ENCODE data around the gene TBX1.
"Not testable (repeated sequence)": the region's sequence is repeated elsewhere in the genome, so short reads cannot be mapped to it uniquely, and the experiment has no call there.

Gene TBX1

GRCh38 chr22:19765477-19766239 lies 5.1 kb downstream of the TBX1 start:
- DNase-seq, result no peak

GRCh38 chr22:19766240-19766510 lies 5.6 kb downstream of the TBX1 start:
- DNase-seq, result no peak

DNA sequence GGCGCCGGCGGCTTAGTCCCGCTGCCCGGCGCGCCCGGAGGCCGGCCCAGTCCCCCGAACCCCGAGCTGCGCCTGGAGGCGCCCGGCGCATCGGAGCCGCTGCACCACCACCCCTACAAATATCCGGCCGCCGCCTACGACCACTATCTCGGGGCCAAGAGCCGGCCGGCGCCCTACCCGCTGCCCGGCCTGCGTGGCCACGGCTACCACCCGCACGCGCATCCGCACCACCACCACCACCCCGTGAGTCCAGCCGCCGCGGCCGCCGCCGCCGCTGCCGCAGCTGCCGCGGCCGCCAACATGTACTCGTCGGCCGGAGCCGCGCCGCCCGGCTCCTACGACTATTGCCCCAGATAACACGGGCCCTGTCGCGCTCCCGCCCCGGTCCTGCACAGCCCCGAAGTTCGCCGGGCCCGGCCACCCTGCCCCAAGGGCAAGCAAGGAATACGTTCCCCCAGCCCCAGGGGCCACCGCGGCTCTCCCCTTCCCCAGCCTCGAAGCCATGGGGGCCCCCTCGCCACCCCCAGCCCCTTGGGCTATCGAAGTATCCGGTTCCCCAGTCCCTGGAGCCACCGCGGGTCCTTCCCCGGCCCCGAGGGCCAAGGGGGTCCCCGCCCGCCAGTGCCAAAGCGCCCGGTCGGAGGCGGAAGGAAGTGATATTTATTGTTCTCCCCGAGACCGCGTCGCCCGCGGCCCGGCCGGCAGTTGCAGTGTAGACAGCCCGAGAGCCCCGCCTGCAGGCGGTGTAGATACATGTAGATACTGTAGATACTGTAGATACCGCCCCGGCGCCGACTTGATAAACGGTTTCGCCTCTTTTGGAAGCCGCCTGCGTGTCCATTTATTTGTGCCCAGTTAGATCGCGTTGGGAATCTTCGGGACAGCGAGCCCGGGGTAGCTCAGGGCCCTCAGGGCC lies 6.2 kb downstream of the TBX1 start:
- DNase-seq, result peak; percentile 41 to 56

DNA sequence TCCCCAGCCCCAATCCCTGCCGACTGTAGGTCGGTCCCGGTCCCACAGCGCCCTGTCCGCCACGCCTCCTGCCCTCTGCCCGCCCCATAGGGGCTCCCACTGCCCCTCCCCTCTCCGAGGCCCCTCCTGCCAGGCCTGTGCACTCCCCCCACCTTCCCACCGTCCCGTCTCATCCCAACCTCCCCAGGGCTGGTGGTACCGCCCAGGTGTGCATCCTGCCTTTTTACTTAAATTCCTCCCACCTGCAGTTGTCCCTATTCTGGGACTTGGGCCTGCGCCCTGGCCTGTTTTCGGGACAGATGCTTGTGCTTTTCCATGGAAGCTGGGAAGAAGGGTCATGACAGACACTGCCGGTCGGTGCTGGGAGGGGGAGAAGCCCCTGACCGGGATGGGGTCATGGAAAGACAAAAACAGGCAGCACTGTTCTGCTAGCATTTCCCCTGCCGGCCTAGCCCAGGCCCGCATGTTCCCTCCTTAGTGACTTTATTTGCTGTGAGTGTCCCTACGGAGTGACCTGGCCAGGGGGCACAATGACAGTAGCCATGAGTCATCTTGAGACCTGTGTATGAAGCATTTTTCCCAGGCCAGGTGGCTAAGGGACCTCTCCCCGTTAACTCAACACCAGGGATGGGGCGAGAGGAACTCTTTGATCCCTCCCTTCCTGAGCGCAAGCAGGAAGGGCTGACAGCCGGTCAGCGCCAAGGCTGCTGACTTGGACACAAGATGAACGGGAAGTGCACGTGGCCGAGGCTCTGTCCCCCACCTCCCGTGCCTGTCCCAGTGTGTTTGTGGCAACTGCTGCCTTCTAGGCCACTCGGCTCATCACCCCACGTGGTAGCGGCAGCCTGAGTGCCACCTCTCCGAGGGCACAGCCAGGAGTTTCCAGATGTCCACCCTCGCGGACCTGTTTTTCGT lies 7.1 kb downstream of the TBX1 start:
- no peak for DNase-seq

- no peak for DNase-seq
Observed at GRCh38 chr22:19769393-19769715, 8.8 kb downstream of the TBX1 start.

- no peak for DNase-seq
Observed at GRCh38 chr22:19770349-19771220, 10.0 kb downstream of the TBX1 start.

- no peak for DNase-seq
Observed at GRCh38 chr22:19772422-19772672, 11.8 kb downstream of the TBX1 start.

DNA sequence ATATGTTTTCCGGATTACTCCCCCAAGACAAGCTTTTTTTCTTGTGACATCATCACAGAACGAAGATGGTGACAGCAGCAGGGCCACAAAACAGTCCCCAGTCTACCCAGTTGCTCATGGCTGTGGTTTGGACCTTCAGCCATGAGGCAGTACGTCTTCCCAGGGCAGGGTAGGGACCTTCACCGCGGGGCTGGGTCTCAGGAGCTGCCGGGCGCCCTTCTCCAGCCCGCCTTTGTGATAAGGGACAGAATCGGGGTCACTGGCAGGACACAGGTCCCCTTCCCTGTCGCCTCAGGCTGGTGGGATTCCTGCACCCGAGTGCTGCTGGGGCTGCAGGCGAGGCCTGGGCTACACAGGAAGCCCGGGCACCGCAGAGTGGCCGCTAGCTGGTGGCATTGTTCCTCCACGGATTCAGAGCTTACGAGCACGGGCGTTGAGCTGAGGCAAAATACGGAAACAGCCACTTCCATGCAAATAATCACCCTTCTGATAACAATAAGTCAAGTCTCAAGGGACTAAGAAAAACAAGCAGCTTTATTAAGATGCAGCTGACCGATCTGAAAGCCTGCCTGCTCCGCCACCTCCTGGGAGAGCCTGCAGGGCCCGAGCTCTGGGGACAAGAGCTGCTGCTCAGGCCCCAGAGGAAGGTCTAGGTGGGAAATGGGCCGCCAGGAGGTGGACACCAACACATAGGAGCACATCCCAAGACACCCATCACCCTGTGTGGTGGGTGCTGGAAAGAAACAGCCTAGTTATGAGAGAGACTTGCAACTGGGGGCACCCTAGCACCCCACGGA lies 12.3 kb downstream of the TBX1 start:
- DNase-seq, result no peak

DNA sequence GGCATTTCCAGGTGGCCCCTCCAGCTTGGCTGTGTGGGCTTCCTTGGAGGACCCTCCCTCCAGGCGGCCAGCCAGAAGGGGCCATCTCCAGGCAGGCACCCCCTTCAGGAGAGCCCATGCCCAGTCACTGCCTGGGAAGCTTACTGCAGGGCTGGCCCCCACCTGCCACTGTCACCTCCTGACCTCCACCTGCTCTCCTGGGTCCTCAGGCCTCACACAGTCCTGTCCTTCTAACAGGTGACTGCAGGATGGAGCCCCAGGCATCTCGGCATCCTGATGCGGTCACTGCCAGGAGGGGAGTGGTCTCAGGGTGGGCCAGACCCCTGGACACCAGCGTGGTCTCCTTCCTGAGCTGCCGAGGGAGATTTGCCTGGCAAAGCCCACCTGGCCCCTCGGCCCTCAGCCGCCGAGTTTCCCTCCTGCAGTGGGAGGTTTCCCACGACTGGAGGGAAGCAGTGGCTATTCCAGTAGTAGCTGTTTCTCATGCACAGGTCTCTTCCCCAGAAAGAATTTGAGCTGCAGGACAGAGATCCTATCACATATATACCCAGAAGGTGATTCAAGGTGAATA lies 13.0 kb downstream of the TBX1 start:
- no peak for DNase-seq

DNA sequence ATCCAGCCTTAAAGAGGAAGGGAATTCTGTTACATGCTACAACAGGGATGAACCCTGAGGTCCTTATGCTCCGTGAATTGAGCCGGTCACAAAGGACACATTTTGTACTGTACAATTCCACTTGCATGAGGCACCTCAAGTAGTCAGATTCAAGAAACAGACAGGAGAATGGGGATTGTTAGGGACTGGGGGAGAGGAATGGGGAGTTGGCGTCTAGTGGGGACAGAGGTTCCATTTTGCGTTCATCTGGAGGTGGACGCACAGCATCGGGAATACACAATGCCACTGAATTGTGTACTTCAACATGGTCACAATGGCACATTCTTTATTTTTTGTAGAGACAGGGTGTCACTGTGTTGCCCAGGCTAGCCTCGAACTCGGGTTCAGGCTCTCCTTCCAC lies 14.1 kb downstream of the TBX1 start:
- DNase-seq, result no peak

DNA sequence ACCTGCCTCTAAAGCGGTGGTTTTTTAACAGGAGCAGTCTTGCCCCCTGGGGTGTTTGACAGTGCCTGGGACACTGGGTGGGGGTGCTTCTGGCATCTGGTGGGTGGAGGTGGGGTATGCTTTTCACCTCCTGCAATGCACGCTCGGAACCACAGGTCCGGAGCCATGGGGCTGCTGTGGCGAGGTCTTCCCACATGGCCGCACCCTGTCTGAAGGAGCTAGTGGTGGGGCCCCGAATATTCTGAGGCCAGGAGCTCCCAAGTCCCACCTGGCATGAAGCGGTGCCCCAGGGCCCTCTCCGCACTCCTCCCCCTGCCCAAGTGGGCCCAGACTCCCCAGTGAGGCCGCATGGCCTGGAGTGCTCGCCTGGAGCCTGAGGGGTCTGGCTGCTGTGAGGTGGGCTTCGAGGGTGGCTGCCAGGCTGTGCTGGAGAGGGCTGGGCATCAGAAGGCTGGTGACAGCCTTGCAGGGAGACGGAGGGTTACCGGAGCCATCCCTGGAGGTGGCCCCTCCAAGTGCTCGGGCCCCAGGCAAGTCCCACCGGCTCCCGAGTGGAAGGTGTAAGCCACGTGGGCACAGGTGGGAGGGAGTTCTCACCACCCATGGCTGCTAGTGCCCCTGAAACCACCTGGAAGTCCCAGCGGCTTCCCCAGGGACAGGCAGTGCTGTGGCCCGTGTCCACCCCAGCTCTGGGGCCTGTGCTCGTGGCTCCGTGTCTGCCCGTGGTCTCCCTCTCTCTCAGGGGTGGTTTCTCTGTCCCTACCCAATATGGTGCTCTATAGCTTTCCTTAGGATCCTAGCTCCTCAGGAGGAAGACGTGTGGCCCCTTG lies 15.1 kb downstream of the TBX1 start:
- no peak for DNase-seq

DNA sequence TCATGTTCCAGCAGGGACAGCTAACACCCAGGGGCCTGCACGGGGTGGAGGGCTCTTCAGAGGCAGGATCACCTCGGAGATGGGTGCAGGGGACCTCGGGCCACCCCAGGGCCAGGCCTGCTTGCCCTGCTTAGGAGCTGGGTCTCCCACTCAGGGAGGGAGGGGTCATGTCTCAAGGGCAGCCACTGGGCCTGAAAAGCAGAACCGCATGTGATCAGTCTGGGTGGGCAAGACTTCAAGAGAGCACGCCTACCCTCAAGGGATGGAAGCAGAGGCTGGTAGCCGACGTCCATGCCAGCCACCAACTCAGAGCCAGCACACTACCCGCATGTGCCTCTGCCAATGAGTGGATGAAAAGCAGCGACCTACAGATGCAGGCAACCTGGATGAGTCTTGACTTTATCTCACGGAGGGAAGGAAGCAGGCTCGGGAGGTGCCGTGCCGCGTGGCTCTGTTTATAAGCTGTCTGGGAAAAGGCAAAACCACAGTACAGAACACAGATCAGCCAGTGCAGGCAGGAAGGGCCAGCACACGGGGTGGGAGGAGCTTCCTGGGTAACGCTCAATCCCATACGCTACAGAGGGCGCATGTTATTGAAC lies 16.0 kb downstream of the TBX1 start:
- no peak for DNase-seq

GRCh38 chr22:19777192-19777591 lies 16.6 kb downstream of the TBX1 start:
- not testable (repeated sequence) for DNase-seq

DNA sequence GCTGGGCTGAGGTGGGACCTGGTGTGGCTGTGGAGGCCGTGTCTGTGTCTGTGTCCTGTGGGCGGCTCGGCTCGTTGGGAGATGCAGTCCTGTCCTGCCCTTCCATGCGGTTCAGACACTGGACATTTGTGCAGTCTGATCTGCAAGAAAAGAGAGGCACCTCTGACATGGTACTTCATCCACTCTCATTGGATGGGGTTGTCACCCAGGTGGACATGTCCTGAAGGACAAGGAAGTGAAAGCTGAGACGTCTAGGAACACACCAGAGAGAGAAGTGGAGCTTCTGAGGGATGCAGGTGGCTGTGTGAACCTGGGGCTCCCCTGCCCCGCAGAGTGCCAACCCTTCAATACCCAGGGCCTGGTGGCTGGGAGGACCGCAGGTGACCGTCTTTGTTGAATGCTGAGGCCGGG lies 18.4 kb downstream of the TBX1 start:
- no peak for DNase-seq

DNA sequence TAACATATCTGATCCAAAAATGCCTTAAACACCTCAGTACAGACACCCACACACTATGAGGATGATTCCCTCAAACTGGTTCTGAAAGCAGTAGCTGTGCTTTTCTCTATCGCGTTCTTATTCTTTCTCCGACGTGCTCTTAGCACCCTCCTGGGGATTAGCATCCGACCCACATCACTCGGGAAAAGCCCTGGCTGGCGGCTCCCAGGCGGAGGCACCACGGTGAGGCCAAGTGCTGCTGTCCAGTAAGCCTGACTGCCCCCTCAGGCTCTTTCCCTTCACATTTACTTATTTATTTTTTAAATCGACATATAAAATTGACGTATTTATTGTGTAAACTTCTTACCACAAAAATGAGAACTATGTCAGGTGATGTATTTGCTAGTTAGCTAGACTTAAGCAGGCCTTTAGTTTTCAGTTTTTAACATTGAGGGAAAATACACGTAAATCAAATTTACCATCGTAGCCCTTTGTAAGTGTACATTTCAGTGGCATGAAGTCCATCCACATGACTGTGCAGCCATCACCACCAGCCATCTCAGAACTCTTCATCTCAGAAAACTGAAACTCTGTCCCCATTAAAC lies 19.2 kb downstream of the TBX1 start:
- DNase-seq, result no peak

DNA sequence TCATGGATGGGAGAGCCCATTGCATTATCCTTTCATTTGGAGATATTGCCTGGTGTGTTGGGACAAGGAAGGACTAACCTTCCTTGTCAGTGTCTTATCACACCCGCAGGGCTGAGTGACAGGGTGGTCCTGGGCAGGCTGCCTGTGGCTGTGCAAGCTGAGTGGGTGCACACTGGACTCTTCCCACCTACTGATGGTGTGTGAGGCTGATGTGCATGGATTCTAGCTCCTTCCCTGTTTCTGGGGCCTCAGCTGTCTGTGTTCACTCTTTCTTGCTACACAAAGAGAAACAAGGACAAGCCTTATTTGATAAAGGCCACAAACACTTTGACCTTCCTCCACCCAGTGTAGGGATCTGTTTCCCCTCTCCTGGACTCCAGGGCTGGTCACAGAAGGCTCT lies 22.0 kb downstream of the TBX1 start:
- DNase-seq, result no peak

DNA sequence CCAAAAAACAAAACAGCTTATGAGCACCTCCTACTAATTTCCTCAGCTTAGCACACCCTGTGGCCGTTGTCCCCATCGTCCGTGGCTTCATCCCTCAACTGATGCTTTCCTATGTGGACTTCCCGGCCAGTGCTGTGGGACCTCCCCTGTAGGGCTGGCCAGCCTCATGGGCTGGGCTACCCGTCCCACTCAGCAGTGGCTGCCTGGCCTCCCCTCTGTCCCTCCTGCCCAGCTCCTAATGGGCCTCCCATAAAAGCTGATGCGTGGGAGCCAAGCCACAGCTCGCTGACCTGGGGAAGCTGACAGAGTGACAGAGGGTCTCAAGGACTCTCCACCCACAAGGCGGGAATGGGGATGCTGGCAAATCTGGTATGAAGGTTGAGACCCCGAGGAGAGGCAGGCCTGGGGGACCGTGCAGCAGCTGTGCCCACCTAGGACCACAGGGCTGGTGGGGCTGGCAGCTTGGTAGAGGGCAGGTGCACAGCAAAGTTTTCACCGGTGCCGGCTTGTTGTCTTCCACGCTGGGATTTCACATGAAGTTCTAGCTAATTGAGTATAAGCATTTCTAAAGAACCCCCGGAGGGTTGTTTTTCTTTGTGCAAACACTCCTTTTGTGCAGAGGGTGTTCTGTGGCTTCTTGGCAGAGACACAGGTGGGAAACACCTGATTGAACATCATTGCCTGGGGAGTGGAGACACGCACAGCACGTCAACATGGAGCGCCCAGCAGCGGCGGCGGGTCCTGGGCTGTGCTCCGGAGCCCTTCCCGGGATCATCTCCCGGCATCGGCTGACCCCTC lies 23.2 kb downstream of the TBX1 start:
- no peak for DNase-seq

GRCh38 chr22:19784384-19785175 lies 24.0 kb downstream of the TBX1 start:
- DNase-seq, result no peak

Measured in bone marrow (tissue), 2 donors.